ENCODE results near the gene SH3TC2.
"Not testable (repeated sequence)": the region's sequence is repeated elsewhere in the genome, so short reads cannot be mapped to it uniquely, and the experiment has no call there.

SH3TC2 gene

DNA sequence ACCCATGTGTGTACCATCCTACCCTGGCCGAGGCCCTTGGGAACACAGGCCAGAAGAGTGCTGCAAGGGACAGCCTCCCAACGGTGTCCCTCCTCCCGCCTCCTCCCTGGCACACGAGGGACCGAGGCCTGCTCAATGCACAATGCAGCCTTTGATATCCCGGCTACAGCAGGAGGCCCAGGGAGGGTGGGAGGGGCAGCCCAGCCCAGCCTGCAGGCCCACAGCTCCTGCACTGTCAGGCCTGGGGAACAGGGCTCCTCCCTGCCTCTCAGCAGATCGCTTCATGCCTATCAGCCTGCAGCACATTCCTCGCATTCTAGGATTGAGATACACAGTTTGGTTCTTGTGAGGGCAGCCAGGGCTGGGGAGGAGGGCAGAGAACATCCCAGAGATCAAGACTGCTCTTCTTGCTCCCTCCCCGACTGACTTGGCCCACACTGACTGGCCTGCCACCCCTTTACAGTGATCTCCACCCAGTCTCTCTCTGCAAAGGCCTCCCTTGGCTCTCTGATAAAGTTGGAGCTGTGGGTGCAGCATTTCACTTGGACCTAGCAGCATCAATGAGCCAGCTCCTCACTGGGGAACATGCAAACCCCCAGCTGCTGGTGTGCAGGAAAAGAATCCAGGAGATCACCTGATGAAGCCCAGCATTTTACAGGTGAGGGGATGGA, at the start of gene SH3TC2:
Gene SH3TC2 (minus strand): TSS at position 46 of the 671 bp plus-strand sequence. CDS start 40 bp downstream, at position 6.
- DNase-seq (ENCODE audit: low read depth in 1 of 2, low spot score in 1 of 2), result no peak

DNA sequence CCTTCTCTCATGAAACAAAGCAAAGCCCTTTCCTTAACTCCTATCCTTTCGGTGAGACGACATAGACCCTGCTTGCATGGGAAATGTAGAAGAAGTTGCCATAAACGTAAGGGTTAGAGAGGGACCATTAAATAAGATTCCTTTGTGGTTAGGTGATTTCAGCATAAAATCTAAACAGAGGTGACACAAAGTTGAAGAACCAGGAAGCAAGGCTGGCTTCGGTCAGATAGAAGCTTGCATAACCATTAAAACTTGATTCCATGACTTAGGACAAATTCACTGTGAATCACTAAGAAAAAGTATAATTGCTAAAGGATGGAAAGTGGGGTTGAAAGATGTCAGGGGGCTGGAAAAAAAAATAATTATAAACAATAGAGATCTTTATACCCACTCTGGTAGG, 47.5 kb upstream of the SH3TC2 start:
- no peak for DNase-seq (ENCODE audit: low read depth in 1 of 2, low spot score in 1 of 2)

DNA sequence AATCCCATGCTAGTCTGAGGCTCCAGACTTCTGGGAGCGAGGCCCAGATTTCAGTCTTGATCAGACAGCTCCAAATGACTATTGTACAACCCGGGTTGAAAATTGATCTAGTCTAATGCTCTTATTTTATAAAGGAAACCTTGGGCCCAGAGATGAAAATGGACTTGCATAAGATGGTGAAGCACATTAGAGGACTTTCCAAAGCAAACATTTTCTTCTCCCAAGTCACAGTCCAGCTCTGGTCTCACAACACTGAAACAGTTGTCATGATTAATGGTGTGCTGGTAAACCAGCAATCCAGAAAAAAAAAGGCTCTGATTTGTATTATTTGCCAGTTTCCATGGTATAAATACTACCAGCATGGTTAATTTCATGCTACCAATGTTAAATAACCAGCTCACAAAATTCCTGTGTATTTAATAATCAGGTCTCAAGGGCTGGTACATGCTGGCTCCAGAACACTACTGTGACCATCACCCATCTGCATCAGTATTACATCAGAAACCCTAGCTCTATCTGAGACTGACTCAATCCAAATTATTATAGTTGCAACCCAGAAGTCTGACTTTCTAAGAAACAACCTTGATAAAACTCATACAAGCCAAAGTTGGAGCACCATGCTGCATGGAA, 45.9 kb upstream of the SH3TC2 start:
- DNase-seq (ENCODE audit: low read depth in 1 of 2, low spot score in 1 of 2), result no peak

DNA sequence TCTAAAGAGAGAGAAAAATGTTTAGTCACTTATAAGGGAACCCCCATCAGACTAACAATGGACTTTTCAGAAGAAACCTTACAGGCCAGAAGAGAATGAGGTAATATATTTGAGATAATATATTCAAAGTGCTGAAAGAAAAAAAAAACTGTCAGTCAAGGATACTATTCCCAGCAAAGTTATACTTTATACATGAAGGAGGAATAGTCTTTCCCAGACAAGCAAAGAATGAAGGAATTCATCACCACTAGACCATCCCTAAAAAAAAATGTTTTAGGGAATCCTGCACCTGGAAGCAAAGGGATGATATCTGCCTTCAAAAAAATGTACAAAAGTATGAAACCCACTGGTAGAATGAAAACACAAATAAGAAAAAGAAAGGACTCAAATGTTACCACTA, 37.5 kb upstream of the SH3TC2 start:
- DNase-seq (ENCODE audit: low read depth in 1 of 2, low spot score in 1 of 2), result no peak

DNA sequence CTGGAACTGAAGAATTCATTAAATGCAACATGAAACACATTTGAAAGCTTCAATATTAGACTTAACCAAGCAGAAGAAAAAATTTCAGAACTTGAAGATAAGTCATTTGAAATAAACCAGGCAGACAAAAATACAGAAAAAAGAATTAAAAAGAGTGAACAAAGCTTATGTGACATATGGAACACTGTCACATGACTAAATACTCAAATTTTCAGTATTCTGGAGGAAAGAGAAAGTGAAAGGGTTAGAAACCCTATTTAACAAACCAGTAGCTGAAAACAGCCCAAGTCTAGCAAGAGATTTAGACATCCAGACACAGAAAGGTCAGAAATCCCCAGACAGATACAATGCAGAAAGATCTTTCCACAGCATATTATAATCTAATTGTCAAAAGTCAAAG, 37.1 kb upstream of the SH3TC2 start:
- DNase-seq (ENCODE audit: low read depth in 1 of 2, low spot score in 1 of 2), result no peak

DNA sequence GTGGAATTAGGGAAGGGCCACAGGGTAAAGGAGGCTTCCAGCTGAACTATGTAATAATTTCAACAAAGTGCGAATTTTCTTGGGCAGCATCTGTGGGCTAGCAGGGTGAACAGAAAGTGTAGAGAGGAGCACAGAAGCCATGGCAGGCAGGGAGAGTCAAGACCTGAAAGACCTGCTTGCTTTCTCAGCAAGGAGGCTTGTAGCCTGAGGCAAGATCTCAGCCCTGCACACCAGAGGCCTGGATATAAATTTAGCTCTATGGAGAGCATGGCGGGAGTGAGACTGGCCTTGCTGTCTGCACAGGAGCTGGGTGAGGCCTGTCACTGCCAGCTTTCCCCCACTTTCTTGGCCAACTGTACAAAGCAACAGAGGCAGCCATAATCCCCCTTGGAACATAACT, 32.1 kb upstream of the SH3TC2 start:
- DNase-seq (ENCODE audit: low read depth in 1 of 2, low spot score in 1 of 2), result no peak

DNA sequence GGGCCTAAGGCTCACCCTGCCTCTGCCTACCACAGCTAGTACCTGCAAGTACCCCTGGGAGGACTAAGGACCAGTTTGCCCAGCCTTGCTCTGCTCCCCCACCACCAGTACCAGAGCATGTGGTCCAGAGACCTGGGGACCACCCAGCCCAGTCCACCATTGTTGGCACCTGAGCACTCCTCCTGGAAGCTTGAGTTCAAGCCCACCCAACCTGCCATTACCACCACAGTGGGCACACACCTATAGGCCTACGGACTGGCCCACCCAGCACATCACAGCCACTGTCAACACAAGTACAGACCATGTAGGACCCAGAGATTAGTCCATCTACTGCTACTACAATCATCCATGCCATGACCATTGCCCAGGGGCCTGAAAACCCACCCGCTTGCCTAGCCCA, 30.8 kb upstream of the SH3TC2 start:
- DNase-seq (ENCODE audit: low read depth in 1 of 2, low spot score in 1 of 2), result no peak

DNA sequence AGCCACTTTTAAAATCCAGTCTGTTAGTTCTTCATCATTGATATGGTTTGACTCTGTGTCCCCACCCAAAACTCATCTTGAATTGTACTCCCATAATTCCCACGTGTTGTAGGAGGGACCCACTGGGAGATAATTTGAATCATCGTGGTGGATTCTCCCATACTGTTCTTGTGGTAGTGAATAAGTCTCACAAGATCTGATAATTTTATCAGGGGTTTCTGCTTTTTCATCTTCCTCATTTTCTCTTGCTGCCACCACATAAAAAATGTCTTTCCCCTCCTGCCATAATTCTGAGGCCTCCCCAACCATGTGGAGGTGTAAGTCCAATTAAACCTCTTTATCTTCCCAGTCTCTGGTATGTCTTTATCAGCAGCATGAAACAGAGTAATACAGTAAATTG, 26.9 kb upstream of the SH3TC2 start:
- no peak for DNase-seq (ENCODE audit: low read depth in 1 of 2, low spot score in 1 of 2)

DNA sequence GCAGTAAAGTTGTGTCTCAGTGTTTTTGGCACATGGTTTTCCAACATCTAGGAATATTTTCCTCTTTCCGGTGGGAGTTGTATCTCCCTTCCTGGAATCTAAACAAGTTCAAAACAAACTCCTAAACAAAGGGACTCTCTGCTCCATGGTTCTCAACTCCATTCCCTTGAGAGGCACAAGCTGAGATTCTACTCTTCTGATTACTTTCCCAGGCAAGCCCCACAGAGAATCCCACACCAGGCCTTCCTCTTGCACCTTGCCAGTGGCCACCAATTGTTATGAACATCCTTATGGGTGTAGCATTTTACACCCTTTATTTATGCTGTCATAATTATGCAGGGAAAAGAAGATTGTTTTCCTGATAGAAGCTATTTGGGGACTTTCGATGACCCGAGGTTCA, 25.8 kb upstream of the SH3TC2 start:
- no peak for DNase-seq (ENCODE audit: low read depth in 1 of 2, low spot score in 1 of 2)

DNA sequence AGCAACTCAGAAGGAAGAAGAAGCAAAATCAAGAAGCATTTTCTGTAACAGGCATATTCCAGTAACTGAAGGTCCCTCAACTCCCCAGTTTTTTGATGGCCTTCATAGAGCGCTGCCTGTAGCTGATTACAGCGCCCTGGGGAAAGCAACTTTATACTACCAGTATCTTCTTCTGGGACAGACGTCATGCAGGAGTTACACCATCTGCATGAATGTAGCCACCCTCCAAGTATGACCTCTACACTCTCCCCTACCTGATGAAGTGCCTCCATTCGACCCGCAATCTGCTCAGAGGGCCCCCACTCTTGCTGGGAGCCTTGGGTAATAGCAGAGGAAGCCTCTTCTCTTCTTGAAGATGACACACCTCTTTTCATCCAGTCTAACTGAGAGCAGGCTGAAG, 21.0 kb upstream of the SH3TC2 start:
- no peak for DNase-seq (ENCODE audit: low read depth in 1 of 2, low spot score in 1 of 2)

DNA sequence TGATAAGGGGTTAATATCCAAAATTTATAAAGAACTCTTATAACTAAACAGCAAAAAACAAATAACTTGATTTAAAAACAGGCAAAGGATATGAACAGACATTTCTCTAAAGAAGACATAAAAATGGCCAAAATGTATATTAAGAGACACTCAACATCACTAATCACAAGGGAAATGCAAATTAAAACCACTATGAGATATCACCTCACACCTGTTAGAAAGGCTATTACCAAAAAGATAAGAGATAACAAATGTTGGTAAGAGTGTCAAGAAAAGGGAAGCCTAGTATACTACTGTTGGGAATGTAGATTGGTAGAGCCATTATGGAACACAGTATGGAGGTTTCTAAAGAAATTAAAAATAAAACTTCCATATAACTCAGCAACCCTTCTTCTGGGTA, 19.4 kb upstream of the SH3TC2 start:
- DNase-seq (ENCODE audit: low read depth in 1 of 2, low spot score in 1 of 2), result no peak

DNA sequence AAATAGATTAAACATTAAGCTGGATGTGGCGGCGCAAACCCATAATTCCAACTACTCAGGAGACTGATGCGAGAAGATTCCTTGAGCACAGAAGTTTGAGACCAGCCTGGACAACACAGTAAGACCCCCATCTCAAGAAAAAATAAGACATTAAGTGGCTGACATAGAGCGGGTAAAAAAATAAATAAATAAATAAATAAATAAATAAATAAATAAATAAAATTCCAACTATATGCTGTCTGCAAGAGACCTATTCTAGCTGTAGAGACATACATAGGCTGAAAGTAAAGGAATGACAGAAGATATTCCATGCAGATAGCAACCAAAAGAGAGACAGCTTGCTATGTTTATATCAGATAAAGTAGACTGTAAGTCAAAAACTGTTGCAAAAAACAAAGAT, 17.4 kb upstream of the SH3TC2 start:
- no peak for DNase-seq (ENCODE audit: low read depth in 1 of 2, low spot score in 1 of 2)

DNA sequence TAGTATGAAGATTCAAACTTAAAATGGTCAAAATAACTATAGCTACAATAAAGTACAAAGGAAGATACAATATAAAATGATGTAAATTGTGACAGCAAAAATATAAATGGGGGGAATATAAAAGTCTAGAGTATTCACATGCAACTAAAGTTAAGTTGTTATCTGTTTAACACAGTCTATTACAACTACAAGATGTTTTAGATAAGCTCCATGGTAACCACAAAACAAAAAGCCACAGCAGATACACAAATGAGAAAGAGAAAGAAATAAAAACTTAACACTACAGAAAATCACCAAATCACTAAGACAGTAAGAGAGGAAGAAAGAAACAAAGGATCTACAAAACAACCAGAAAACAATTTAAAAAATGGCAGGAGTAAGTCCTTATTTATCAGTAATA, 17.0 kb upstream of the SH3TC2 start:
- no peak for DNase-seq (ENCODE audit: low read depth in 1 of 2, low spot score in 1 of 2)

DNA sequence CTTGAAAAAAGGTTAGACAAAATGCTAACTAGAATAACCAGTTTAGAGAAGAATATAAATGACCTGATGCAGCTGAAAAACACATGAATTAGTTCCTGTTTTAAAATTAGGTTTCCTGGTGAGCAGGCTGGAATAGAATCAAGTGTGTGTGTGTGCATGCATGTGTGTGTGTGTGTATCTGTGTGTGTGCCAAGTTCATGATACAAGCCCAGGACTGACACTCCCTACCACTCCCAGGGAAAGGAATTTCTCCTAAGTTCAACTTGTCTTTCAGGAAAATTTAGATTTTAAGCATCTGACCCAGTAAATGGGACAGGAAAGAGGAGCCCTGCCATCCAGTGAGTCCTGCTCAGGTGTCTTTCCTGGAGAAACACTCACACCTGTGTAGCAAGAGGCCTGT, 11.2 kb upstream of the SH3TC2 start:
- DNase-seq (ENCODE audit: low read depth in 1 of 2, low spot score in 1 of 2), result not testable (repeated sequence)

DNA sequence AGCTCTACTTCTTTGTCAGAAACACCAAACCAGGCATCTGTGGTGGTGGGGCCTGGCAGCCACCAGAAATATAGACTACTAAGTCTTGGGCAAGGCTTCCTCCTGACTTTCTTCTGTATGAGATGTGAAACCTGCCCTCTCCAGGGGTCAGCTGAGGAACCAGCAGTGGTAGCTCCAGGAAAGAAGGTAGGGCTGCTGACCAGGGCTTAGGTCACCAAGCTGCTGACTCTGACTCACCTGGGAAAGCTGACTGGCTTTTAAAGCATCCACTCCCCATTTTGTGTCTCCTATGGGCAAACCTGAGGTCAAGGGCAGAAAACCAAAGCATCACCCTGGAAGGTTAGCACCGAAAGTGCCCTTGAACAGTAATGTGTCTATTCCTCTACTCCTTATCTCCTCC, 10.4 kb upstream of the SH3TC2 start:
- DNase-seq (ENCODE audit: low read depth in 1 of 2, low spot score in 1 of 2), result no peak

DNA sequence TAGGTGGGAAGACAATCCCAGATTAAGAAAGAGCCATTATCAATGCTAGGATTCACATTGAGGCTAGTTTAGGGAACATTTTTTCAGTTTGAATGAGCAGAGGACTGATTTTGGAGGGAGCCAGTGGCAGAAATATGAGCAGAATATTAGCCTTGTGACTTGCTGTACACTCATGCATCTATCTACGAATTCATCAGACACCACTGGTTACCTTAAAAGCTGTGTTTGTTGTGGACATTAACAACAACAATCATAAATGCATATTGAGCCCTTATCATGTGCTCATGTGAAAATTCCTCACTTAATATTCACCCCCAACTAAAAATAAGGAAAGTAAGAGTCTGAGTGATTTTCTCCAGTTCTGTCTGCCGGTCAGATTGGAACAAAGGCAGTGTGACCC, 9.9 kb upstream of the SH3TC2 start:
- DNase-seq (ENCODE audit: low read depth in 1 of 2, low spot score in 1 of 2), result no peak

DNA sequence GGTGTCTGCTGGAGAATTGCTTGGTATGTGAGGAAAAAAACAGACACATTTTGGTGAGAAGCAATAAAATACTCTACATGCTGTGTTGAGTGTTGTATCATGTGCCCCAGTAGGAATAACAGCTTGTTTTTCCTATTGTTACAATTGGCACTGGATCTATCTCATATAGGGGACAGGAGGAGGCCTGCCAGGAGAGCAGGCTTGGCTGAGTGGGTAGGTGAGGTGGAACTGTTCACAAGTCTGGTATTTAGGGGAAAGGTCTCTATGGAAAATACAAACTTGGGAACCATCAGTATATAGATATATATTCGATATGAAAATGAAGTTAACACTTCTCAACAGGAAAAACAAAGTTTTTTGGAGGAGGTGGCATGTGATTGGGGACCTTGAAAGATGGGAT, 9.5 kb upstream of the SH3TC2 start:
- no peak for DNase-seq (ENCODE audit: low read depth in 1 of 2, low spot score in 1 of 2)

DNA sequence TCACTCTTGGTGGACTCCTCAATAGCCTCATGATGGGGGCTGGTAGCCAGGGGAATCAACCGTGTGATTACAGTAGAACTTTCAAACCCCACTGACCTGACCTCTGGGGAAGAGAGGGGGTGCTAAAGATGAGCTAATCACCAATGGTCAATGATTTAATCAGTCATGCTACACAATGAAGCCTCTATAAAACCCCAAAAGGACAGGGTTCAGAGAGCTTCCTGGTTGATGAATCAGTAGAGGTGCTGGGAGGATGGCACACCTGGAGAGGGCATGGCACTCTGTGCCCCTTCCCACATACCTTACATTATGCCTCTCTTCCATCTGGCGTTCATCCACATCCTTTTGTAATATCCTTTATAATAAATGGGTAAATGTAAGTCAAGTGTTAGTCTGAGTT, 8.9 kb upstream of the SH3TC2 start:
- DNase-seq (ENCODE audit: low read depth in 1 of 2, low spot score in 1 of 2), result no peak

DNA sequence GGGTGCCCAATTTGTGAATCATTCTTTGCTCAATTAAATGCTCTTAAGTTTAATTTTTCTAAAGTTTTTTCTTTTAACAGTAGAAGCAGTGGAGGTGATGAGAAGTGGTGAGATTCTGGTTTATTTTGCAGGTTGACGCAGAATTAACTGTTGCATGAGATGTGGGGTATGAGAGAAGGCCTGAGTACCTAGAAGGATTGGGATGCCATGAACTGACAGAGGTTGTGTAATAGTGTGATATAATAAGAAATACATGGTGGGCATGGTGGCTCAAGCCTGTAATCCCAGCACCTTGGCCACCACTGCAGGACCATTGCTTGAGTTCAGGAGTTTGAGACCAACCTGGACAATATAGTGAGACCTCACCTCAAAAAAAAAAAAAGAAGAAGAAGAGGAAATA, 8.4 kb upstream of the SH3TC2 start:
- DNase-seq (ENCODE audit: low read depth in 1 of 2, low spot score in 1 of 2), result no peak

DNA sequence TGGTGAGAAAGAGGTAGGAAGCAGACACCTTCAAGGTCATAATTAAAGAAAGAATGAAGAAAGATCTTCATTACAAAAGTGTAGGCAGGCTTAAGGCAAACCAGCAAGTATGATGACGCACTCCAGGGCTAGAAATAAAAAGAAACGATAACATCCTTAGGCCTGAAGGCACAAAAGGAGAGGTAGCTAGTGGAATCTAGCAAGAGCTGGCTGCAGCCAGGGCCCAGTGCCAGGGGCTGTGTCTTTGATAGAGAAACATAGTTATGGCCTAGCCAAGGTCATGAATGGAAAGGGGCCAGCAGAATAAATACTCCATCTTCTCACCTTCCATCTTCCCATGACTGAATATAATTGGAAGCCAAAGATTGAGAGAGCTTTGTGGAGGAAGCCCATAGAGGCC, 6.8 kb upstream of the SH3TC2 start:
- no peak for DNase-seq (ENCODE audit: low read depth in 1 of 2, low spot score in 1 of 2)

DNA sequence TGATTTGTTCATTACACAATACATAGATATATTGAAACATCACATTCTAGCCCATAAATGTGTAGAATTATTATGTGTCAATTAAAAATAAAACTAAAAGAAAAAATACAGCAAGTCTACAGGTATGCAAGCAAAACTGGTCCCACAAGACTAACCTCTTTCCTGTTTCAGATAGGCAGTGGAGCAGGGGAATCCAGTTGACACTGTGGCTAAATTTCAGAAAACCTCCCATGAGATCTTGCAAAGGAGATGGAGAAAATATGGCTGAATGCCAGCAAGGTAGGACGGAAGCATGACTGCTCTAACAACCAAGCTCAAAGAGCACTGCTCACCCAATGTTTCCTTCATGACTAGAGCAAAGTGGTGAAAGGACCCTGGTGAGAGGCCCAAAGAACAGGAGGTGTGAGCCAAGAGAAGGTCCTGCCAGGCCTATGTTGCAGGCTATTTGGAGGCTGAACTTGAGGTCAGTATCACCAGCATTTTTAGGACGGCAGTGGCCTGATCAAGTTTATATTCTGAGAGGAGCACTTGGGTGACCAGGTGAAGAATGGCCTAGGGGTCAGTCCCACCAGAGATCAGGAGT, 1.1 kb upstream of the SH3TC2 start:
- DNase-seq (ENCODE audit: low read depth in 1 of 2, low spot score in 1 of 2), result no peak

DNA sequence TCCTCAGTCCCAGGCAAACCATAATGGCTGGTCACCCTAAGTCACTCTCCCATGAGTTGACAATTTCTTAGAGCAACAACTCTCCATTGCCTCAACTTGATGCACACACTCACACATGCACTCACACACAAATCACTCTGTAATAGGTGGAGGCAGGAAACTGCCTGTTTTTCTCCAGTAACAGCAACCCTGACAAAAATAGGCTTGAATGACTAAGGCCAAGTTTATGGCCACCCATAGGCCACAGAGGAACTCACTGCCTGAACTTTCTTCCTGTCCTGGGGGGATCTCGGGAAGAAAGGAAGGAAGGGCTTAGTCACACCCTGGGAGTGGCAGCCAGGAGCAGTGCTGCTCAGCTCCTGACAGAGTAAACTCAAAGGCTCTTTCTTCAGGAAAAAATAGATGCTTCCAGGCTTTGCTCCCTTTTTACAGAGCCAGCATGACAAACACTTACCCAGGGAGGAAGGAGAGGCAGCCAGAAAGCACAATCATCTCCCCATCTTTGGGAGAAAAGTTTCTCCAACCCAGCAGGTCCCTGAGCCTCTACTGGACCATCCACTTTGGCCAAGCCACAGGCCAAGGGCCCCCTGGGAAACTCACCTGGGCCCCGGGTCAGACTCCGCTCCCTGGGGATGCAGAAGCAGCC, 368 bp downstream of the SH3TC2 start:
- DNase-seq (ENCODE audit: low read depth in 1 of 2, low spot score in 1 of 2), result no peak

Data from activated T-helper 1 cell treated with anti-CD3 and anti-CD28 coated beads, Interleukin-2, amount 50 U/mL, for 16 hours (primary cell).